Cortex of kidney (tissue), 1 donor: ENCODE results near the gene SNCAIP.

Source experiments
- DNase-seq: peaks from one replicate; lab custom pipeline; 2025; lab: John Stamatoyannopoulos, UW

Gene SNCAIP

DNA sequence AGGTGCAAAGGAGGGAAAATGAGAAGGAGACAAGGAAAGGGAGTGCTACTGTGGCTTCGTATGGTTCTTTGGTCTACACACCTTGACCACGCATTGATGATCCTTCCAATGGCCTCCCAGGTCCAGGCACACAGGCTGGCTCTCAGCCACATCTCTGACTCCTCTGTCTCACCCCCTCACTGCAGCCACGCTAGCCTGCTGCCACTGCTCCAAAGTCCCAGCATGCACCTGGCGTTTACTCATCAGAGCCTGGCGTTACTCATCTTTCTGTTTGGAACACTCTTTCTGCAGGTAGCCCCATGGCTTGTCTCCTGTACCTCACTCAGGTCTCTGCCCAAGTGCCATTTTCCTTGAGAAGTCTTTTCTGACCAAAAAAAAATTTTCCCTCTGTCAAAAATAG, 195.5 kb downstream of the SNCAIP start:
- DNase-seq: no peak

DNA sequence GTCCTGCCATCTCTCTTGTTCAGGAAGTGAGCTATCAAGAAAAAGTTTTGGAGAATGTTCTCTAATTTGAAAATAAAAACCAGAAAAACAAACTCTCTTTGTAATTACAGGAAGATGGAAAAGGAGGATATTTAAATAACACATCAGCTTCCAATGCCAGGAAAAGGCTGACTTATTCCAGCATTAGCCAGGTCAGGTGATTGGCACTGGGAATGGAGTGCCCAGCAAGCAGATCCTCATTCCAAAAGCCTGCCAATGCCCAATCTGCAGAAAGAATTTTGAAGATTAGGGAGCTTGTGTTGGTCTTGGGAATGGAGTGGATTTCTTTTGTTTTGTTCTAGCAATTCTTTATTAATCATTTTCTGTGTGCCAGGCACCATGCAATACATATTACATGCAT, 196.6 kb downstream of the SNCAIP start:
- DNase-seq: no peak
